ENCODE measurements around the gene RFTN1.

The RFTN1 gene

DNA sequence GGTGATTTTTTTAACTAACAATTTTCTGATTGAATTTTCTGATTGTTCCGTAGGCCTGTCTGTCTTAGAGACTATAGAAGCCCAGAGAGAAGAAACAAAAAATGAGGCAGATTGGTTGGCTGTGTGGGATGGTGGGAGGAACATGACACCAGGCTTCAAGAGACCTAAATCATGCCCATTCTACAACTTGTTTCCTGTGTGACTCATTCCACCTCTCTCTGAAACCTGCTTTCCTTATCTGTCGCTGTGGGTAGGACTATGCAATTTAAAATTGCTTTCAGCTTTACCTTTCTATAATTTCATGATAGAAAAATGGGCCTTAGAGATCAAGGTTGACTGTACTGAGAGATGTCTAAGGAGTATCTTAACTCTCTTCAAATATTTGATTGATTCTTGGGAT, 203.9 kb downstream of the RFTN1 start:
- peak; percentile 73 for DNase-seq (ENCODE audit: low spot score)
- peaks cover 80% of the 10 kb centered on the region for H3K4me1 Mint-ChIP-seq (ENCODE audit: low read depth)
- no peaks in the 10 kb centered on the region for H3K27me3 Mint-ChIP-seq (ENCODE audit: low read depth)
- H3K27ac Mint-ChIP-seq = peak overlapping the region; percentile 91
- peak overlapping the region; percentile 82 for H3K4me3 Mint-ChIP-seq
- peaks cover 79% of the 10 kb centered on the region for H3K36me3 Mint-ChIP-seq (ENCODE audit: low read depth)
- H3K9me3 Mint-ChIP-seq = no peaks in the 10 kb centered on the region

- Mint-ChIP-seq H3K4me3 (no peak overlapping the region), H3K9me3 (no peaks in the 10 kb centered on the region), H3K4me1 (ENCODE audit: low read depth) (peaks cover 81% of the 10 kb centered on the region), H3K27me3 (ENCODE audit: low read depth) (no peaks in the 10 kb centered on the region), H3K36me3 (ENCODE audit: low read depth) (peaks cover 80% of the 10 kb centered on the region), H3K27ac (no peak overlapping the region)
- no peak for DNase-seq (ENCODE audit: low spot score)
These were observed 204.8 kb downstream of the RFTN1 start for GRCh38 chr3:16308727-16309126.

- Mint-ChIP-seq H3K9me3 (no peaks in the 10 kb centered on the region), H3K27me3 (ENCODE audit: low read depth) (no peaks in the 10 kb centered on the region), H3K4me1 (ENCODE audit: low read depth) (peaks cover 79% of the 10 kb centered on the region), H3K36me3 (ENCODE audit: low read depth) (peaks cover 79% of the 10 kb centered on the region), H3K4me3 (peak overlapping the region; percentile 29), H3K27ac (peak overlapping the region; percentile 49)
- DNase-seq (ENCODE audit: low spot score) = no peak
These were observed 205.5 kb downstream of the RFTN1 start for GRCh38 chr3:16307832-16308531.

- peaks cover 84% of the 10 kb centered on the region for H3K36me3 Mint-ChIP-seq (ENCODE audit: low read depth)
- peak overlapping the region; percentile 76 for H3K4me3 Mint-ChIP-seq
- DNase-seq (ENCODE audit: low spot score) = peak; percentile 39
- H3K4me1 Mint-ChIP-seq (ENCODE audit: low read depth) = peaks cover 87% of the 10 kb centered on the region
- H3K9me3 Mint-ChIP-seq = no peaks in the 10 kb centered on the region
- peak overlapping the region; percentile 69 for H3K27ac Mint-ChIP-seq
- H3K27me3 Mint-ChIP-seq (ENCODE audit: low read depth) = no peaks in the 10 kb centered on the region
These were observed 208.4 kb downstream of the RFTN1 start for GRCh38 chr3:16305111-16305541.

- no peaks in the 10 kb centered on the region for H3K9me3 Mint-ChIP-seq
- peaks cover 84% of the 10 kb centered on the region for H3K36me3 Mint-ChIP-seq (ENCODE audit: low read depth)
- H3K4me1 Mint-ChIP-seq (ENCODE audit: low read depth) = peaks cover 87% of the 10 kb centered on the region
These were observed 209.2 kb downstream of the RFTN1 start for GRCh38 chr3:16304061-16305010.

DNA sequence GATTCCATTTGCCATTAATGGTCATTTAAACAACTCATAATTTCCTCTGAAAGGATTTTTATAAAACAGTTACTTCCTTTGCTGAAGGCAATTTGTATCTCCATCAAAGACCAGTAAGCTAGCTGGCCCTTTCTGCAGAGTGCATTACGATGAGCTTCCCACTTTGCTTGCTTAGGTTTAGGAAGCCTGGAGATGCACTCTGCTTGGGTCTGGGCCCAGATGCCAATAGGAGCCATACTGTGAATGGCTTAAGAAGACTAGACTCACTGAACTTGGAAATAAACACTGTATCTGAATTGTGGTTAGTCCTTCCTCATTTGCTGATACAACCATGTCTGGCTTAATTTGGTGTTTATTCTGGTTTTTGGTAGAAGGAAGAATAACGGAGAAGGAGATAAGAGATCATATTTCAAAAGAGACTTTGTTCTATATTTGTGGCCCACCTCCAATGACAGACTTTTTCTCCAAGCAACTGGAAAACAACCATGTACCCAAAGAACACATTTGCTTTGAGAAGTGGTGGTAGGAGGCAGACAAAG, 210.4 kb downstream of the RFTN1 start:
- Mint-ChIP-seq H3K4me3 (peak overlapping the region; percentile 92), H3K27ac (peak overlapping the region; percentile 75), H3K4me1 (ENCODE audit: low read depth) (peaks cover 90% of the 10 kb centered on the region), H3K27me3 (ENCODE audit: low read depth) (no peaks in the 10 kb centered on the region), H3K36me3 (ENCODE audit: low read depth) (peaks cover 86% of the 10 kb centered on the region), H3K9me3 (no peaks in the 10 kb centered on the region)
- DNase-seq (ENCODE audit: low spot score) = no peak

More at GRCh38 chr3:16304061-16305010, 209.2 kb downstream of the RFTN1 start:
- Mint-ChIP-seq H3K27ac (peak overlapping the region; percentile 69), H3K27me3 (ENCODE audit: low read depth) (no peaks in the 10 kb centered on the region), H3K4me3 (peak overlapping the region; percentile 76)
- DNase-seq (ENCODE audit: low spot score) = no peak

DNA sequence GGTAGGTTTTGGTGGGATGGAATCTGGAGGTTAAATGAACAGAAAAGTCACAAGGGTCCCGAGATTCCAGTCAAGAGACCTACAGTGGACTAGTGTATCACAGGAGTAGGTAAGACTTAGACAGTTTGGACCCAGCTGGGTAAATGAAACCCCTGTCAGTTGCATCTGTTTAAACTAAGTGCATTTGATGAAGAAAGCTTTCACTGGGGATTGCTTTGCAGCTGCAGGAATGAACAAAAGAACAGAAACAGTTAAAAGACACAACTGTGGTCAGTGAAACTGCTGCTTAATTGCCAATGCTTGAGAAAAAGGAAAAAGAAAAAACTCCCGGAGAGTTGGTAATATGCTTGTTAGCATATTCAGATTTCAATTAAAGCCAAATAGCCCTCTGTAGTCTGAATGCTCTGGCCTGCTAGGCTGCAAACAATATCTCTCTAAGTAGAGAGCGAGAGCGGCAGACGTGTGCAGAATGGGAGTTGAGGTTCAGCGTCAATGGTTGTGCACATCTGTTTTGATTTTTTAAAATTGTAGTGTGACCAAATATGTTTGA, 211.3 kb downstream of the RFTN1 start:
- H3K4me1 Mint-ChIP-seq (ENCODE audit: low read depth) = peaks cover 87% of the 10 kb centered on the region
- peaks cover 4% of the 10 kb centered on the region for H3K9me3 Mint-ChIP-seq
- peak overlapping the region; percentile 92 for H3K27ac Mint-ChIP-seq
- DNase-seq (ENCODE audit: low spot score) = no peak
- peak overlapping the region; percentile 92 for H3K4me3 Mint-ChIP-seq
- H3K36me3 Mint-ChIP-seq (ENCODE audit: low read depth) = peaks cover 86% of the 10 kb centered on the region
- no peaks in the 10 kb centered on the region for H3K27me3 Mint-ChIP-seq (ENCODE audit: low read depth)

GRCh38 chr3:16301507-16301906, 212.0 kb downstream of the RFTN1 start:
- H3K4me1 Mint-ChIP-seq (ENCODE audit: low read depth) = peaks cover 82% of the 10 kb centered on the region
- H3K27ac Mint-ChIP-seq = peak overlapping the region; percentile 92
- H3K27me3 Mint-ChIP-seq (ENCODE audit: low read depth) = no peaks in the 10 kb centered on the region
- DNase-seq (ENCODE audit: low spot score) = peak; percentile 53
- H3K9me3 Mint-ChIP-seq = peaks cover 10% of the 10 kb centered on the region
- peaks cover 86% of the 10 kb centered on the region for H3K36me3 Mint-ChIP-seq (ENCODE audit: low read depth)
- H3K4me3 Mint-ChIP-seq = peak overlapping the region; percentile 92

- Mint-ChIP-seq H3K27ac (peak overlapping the region; percentile 92), H3K4me1 (ENCODE audit: low read depth) (peaks cover 81% of the 10 kb centered on the region), H3K36me3 (ENCODE audit: low read depth) (peaks cover 86% of the 10 kb centered on the region), H3K4me3 (peak overlapping the region; percentile 92), H3K27me3 (ENCODE audit: low read depth) (no peaks in the 10 kb centered on the region), H3K9me3 (peaks cover 14% of the 10 kb centered on the region)
- DNase-seq (ENCODE audit: low spot score) = peak; percentile 51
These were observed 212.6 kb downstream of the RFTN1 start for GRCh38 chr3:16300881-16301359.

GRCh38 chr3:16300307-16300706, 213.2 kb downstream of the RFTN1 start:
- H3K4me3 Mint-ChIP-seq = peak overlapping the region; percentile 92
- H3K27me3 Mint-ChIP-seq (ENCODE audit: low read depth) = no peaks in the 10 kb centered on the region
- H3K36me3 Mint-ChIP-seq (ENCODE audit: low read depth) = peaks cover 86% of the 10 kb centered on the region
- DNase-seq (ENCODE audit: low spot score) = no peak
- peaks cover 81% of the 10 kb centered on the region for H3K4me1 Mint-ChIP-seq (ENCODE audit: low read depth)
- H3K9me3 Mint-ChIP-seq = peaks cover 14% of the 10 kb centered on the region
- H3K27ac Mint-ChIP-seq = peak overlapping the region; percentile 92

GRCh38 chr3:16299746-16300145, 213.8 kb downstream of the RFTN1 start:
- H3K36me3 Mint-ChIP-seq (ENCODE audit: low read depth) = peaks cover 84% of the 10 kb centered on the region
- no peaks in the 10 kb centered on the region for H3K27me3 Mint-ChIP-seq (ENCODE audit: low read depth)
- H3K27ac Mint-ChIP-seq = peak overlapping the region; percentile 92
- H3K9me3 Mint-ChIP-seq = peaks cover 15% of the 10 kb centered on the region
- DNase-seq (ENCODE audit: low spot score) = no peak
- peak overlapping the region; percentile 92 for H3K4me3 Mint-ChIP-seq
- H3K4me1 Mint-ChIP-seq (ENCODE audit: low read depth) = peaks cover 80% of the 10 kb centered on the region

GRCh38 chr3:16298891-16299290, 214.6 kb downstream of the RFTN1 start:
- no peak for DNase-seq (ENCODE audit: low spot score)
- H3K4me3 Mint-ChIP-seq = peak overlapping the region; percentile 25
- peak overlapping the region; percentile 67 for H3K27ac Mint-ChIP-seq
- peaks cover 76% of the 10 kb centered on the region for H3K4me1 Mint-ChIP-seq (ENCODE audit: low read depth)
- no peaks in the 10 kb centered on the region for H3K27me3 Mint-ChIP-seq (ENCODE audit: low read depth)
- peaks cover 19% of the 10 kb centered on the region for H3K9me3 Mint-ChIP-seq
- H3K36me3 Mint-ChIP-seq (ENCODE audit: low read depth) = peaks cover 84% of the 10 kb centered on the region

DNA sequence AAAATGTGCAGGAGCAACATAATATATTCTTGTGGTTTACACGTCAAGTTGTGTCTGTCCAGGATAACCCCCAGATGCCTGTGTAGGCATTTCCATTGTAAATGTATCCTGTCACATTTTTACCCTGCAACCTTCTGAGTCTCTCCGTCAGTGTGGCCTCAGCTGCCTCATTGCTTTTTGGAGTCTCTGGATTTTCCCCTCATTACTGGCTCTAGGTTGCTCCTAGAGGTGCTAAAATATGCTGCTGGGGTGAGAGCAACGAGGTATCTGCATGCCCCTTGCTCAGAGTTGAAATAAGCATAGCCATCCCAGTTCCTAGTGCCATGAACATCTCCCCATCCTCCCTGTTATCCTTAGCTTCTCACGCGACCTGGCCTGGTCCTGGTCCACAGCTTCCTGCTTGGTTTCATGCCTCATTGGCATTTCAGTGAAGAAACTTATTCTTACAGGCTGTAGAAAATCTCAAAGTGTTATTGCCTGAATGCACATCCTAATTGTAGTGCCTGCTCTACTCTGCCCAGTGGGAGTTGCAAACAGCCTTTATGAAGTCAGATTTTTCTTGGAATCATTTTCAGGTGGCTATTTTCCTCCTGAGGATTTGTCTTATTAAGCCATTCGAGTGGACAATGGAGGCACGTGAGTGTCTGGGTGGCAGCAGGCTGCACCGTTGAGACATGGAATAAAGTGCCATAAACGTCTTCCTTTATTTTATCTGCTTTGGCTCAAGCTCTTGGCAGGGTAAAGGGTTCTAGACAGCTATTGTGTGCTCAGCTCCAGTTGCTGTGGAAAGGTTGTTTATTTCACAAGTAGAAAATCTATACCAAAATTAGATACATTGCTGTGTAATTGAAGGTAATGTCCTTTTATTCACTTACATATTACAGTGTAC, 215.3 kb downstream of the RFTN1 start:
- Mint-ChIP-seq H3K27ac (no peak overlapping the region), H3K4me1 (ENCODE audit: low read depth) (peaks cover 72% of the 10 kb centered on the region), H3K9me3 (peaks cover 26% of the 10 kb centered on the region), H3K4me3 (peak overlapping the region; percentile 25), H3K27me3 (ENCODE audit: low read depth) (no peaks in the 10 kb centered on the region), H3K36me3 (ENCODE audit: low read depth) (peaks cover 86% of the 10 kb centered on the region)
- no peak for DNase-seq (ENCODE audit: low spot score)

Measured in T-helper 2 cell treated with Interferon-gamma antibody and Interleukin-4, amounts not matched to agents 5 μg/mL and 100 μg/mL, for 36 hours (primary cell).